A549 (cell line): Measurements from ENCODE around the gene PDE4D. TPM values are rescaled to one million over a fixed set of nuclear protein-coding genes. Genes with fewer than 3 reads are reported as not detected.
"Not testable (repeated sequence)": the region's sequence is repeated elsewhere in the genome, so short reads cannot be mapped to it uniquely, and the experiment has no call there.

Experiments
- ATAC-seq, 2 experiments: fragments of 200-7000 bp in 1 of 2; fragments of >200 bp in 1 of 2; cut with Nextera tagmentation in 1 of 2; cut with Tn5 transposase in 1 of 2; 3 replicates each; pipeline versions ENCODE4 v1.8.0 to v1.9.1; 2018 to 2020; ENCODE audit warnings: mild to moderate bottlenecking in 1 of 2, moderate library complexity in 1 of 2
- CTCF ChIA-PET: fragments of 300-600 bp; sonication (Branson Sonifier 250); formaldehyde crosslinking; extraction: SDS; loops from one replicate; lab custom pipeline; 2021; ENCODE audit warnings: antibody characterized with exemption, inconsistent platforms; lab: Yijun Ruan, JAX
- POLR2A ChIA-PET: fragments of 350-600 bp; formaldehyde crosslinking; extraction: SDS; loops from one replicate; lab custom pipeline; 2021; ENCODE audit warnings: antibody characterized with exemption, inconsistent platforms; lab: Yijun Ruan, JAX
- DNase-seq, 2 experiments: peaks; one replicate each; pipeline versions ENCODE4 v3.0.0 to v3.0.0-alpha.2; 2011 to 2016; ENCODE audit warnings: low read depth in 1 of 2, low spot score in 1 of 2
- FAIRE-seq: peaks from 2 replicates; lab custom pipeline; 2011; peaks lifted over from hg19 to GRCh38; lab: Jason Lieb, UNC
- H3K27ac ChIP-seq, 2 experiments: fragments of >200 bp; sonication (Bioruptor Twin); formaldehyde crosslinking; 3 replicates each; pipeline ENCODE4 v1.5.1; 2016 to 2017
- H3K4me1 ChIP-seq: fragments of >200 bp; sonication (Bioruptor Twin); formaldehyde crosslinking; 3 replicates; pipeline ENCODE4 v1.6.1; 2016
- H3K4me2 ChIP-seq: fragments of >200 bp; sonication (Bioruptor Twin); formaldehyde crosslinking; 3 replicates; pipeline ENCODE4 v1.6.1; 2016
- H3K4me3 ChIP-seq: fragments of >200 bp; sonication (Bioruptor Twin); formaldehyde crosslinking; 3 replicates; pipeline ENCODE4 v1.5.1; 2016
- H3K9me3 ChIP-seq: fragments of >200 bp; sonication (Bioruptor Twin); formaldehyde crosslinking; 3 replicates; pipeline ENCODE4 v1.6.1; 2016
- ATOH8 ChIP-seq: fragments of 250-450 bp; sonication (Bioruptor Pico); IDR thresholded peaks from 2 replicates; pipeline ENCODE4 v1.5.0; 2020; ENCODE audit warnings: low read depth, mild to moderate bottlenecking, moderate library complexity
- CEBPB ChIP-seq, 2 experiments: fragments of >200 bp in 1 of 2; sonication (Bioruptor Twin) in 1 of 2; formaldehyde crosslinking in 1 of 2; IDR thresholded peaks; 2 replicates each; pipeline ENCODE4 v1.6.1; 2012 to 2016
- CHD2 ChIP-seq: fragments of 150-350 bp; IDR thresholded peaks from 2 replicates; pipeline ENCODE4 v1.6.1; 2014; ENCODE audit warnings: low read length; ENCODE audit not compliant: partially characterized antibody
- EHF ChIP-seq: fragments of 250-450 bp; sonication (Bioruptor Pico); IDR thresholded peaks from 2 replicates; pipeline ENCODE4 v1.5.0; 2020; ENCODE audit warnings: mild to moderate bottlenecking
- ESRRA ChIP-seq: fragments of 150-350 bp; IDR thresholded peaks from 2 replicates; pipeline ENCODE4 v1.6.1; 2014; ENCODE audit warnings: mild to moderate bottlenecking, low read length, borderline replicate concordance
- FOSB ChIP-seq: fragments of 250-450 bp; sonication (Bioruptor Pico); IDR thresholded peaks from 2 replicates; pipeline ENCODE4 v1.5.0; 2020; ENCODE audit warnings: mild to moderate bottlenecking, moderate library complexity
- FOSL2 ChIP-seq, 2 experiments: fragments of 450-650 bp in 1 of 2; fragments of >200 bp in 1 of 2; sonication (Bioruptor Twin) in 1 of 2; formaldehyde crosslinking; IDR thresholded peaks; 2 replicates each; pipeline versions ENCODE4 v1.5.0 to v1.6.1; 2016 to 2020; ENCODE audit warnings: mild to moderate bottlenecking in 1 of 2, moderate library complexity in 1 of 2
- FOXS1 ChIP-seq: fragments of 250-450 bp; sonication (Bioruptor Pico); IDR thresholded peaks from 2 replicates; pipeline ENCODE4 v1.5.0; 2020; ENCODE audit warnings: mild to moderate bottlenecking, moderate library complexity
- HDAC2 ChIP-seq: fragments of 200-600 bp; sonication (generic); IDR thresholded peaks from 2 replicates; pipeline ENCODE4 v1.6.1; 2016
- HEYL ChIP-seq: fragments of 250-450 bp; sonication (Bioruptor Pico); IDR thresholded peaks from 2 replicates; pipeline ENCODE4 v1.8.0; 2021; ENCODE audit warnings: mild to moderate bottlenecking, moderate library complexity
- HOXA7 ChIP-seq: fragments of 250-450 bp; sonication (Bioruptor Pico); IDR thresholded peaks from 2 replicates; pipeline ENCODE4 v1.5.0; 2020; ENCODE audit warnings: mild to moderate bottlenecking, moderate library complexity
- HOXB13 ChIP-seq: fragments of 250-450 bp; sonication (Bioruptor Pico); IDR thresholded peaks from 2 replicates; pipeline ENCODE4 v1.5.0; 2020; ENCODE audit warnings: low read depth, mild to moderate bottlenecking, moderate library complexity
- HOXB5 ChIP-seq: fragments of 250-450 bp; sonication (Bioruptor Pico); IDR thresholded peaks from 2 replicates; pipeline ENCODE4 v1.5.0; 2020; ENCODE audit warnings: mild to moderate bottlenecking, moderate library complexity
- KDM5A ChIP-seq: fragments of 200-600 bp; sonication (generic); IDR thresholded peaks from 2 replicates; pipeline ENCODE4 v1.6.1; 2016; ENCODE audit warnings: antibody characterized with exemption, mild to moderate bottlenecking
- MAFK ChIP-seq: fragments of 450-650 bp; IDR thresholded peaks from 2 replicates; pipeline ENCODE4 v1.6.1; 2014; ENCODE audit not compliant: partially characterized antibody
- NPAS2 ChIP-seq: fragments of 250-450 bp; sonication (Bioruptor Pico); IDR thresholded peaks from 2 replicates; pipeline ENCODE4 v1.8.0; 2022; ENCODE audit warnings: mild to moderate bottlenecking, moderate library complexity, borderline replicate concordance
- NR3C1 ChIP-seq: fragments of >200 bp; sonication (Bioruptor Twin); formaldehyde crosslinking; IDR thresholded peaks from 3 replicates; pipeline ENCODE4 v1.6.1; 2017
- POLR2A ChIP-seq: IDR thresholded peaks from 2 replicates; pipeline ENCODE4 v1.6.1; 2012; ENCODE audit warnings: mild to moderate bottlenecking, low read length
- RARB ChIP-seq: fragments of 250-450 bp; sonication (Bioruptor Pico); IDR thresholded peaks from 2 replicates; pipeline ENCODE4 v1.8.0; 2021; ENCODE audit warnings: mild to moderate bottlenecking, moderate library complexity
- RCOR1 ChIP-seq: fragments of 150-350 bp; IDR thresholded peaks from 2 replicates; pipeline ENCODE4 v1.6.1; 2014; ENCODE audit warnings: antibody characterized with exemption, low read length, low read depth
- ZNF302 ChIP-seq: fragments of 250-450 bp; sonication (Bioruptor Pico); IDR thresholded peaks from 2 replicates; pipeline ENCODE4 v1.9.0; 2021; ENCODE audit warnings: inconsistent platforms, mild to moderate bottlenecking, moderate library complexity
- ZSCAN20 ChIP-seq: fragments of 250-450 bp; sonication (Bioruptor Pico); IDR thresholded peaks from 2 replicates; pipeline ENCODE4 v1.8.0; 2022; ENCODE audit warnings: mild to moderate bottlenecking, moderate library complexity
- WGBS: methylation state at CpG from one replicate; pipeline ENCODE4 v1.1.6; 2017; ENCODE audit errors: missing lambda C conversion rate; 5-methylcytosine and 5-hydroxymethylcytosine counted together
- polyA plus RNA-seq, 4 experiments: library from polyadenylated mRNA; depleted of rRNA in 3 of 4; stranded (reverse); fragments of >200 nt; fragmentation: RNase III in 1 of 4; extraction: RNeasy Plus Mini Kit Qiagen cat#74134 plus additional on column Dnase treatment in 1 of 4; gene quantifications; 2 replicates in 3 of 4; 3 replicates in 1 of 4; pipeline ENCODE4 v1.2.3, GENCODE V29; 2011 to 2017
- TF ChIP-seq, protein P1 (sequence below): IDR thresholded peaks from 2 replicates; pipeline ENCODE4 v1.6.1; 2012
- TF ChIP-seq, protein P2 (sequence below): fragments of 250-450 bp; sonication (Bioruptor Pico); IDR thresholded peaks from 2 replicates; pipeline ENCODE4 v1.5.0; 2021; ENCODE audit warnings: mild to moderate bottlenecking, moderate library complexity, borderline replicate concordance

Gene PDE4D
- polyA plus RNA-seq, 2 of the 4 experiments (the other 2 are of a cell fraction), result 74.0 to 213 TPM

GRCh38 chr5:59467969-59468368 lies 425.6 kb downstream of the PDE4D start:
- CTCF ChIA-PET, result no interaction called here
- POLR2A ChIA-PET, result interaction anchor here (0.5 kb wide), 1 partner anchor 21 kb away, joined by 3 read pairs; no protein-coding TSS in a partner anchor
- Histone ChIP-seq H3K27ac (no peak overlapping the region), H3K4me2 (no peak overlapping the region), H3K4me3 (no peak overlapping the region), H3K4me1 (peaks cover 84% of the 10 kb centered on the region), H3K9me3 (no peaks in the 10 kb centered on the region)
- whole genome bisulfite sequencing, result 81% methylated on average over 2 of the region's 2 CpGs
- ATAC-seq (no peak), DNase-seq (no peak), FAIRE-seq (no peak)
- TF ChIP-seq ESRRA, result no peak
- no peak for TF ChIP-seq NR3C1
- no peak for TF ChIP-seq POLR2A
- TF ChIP-seq, protein P1, sequence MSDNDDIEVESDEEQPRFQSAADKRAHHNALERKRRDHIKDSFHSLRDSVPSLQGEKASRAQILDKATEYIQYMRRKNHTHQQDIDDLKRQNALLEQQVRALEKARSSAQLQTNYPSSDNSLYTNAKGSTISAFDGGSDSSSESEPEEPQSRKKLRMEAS, result no peak
- TF ChIP-seq KDM5A, result no peak
- no peak for TF ChIP-seq FOSL2 (IDR thresholded peaks at IDR 0.05)
- TF ChIP-seq FOSL2 (CRISPR knock-in tag; IDR thresholded peaks at IDR 0.05), result no peak

DNA sequence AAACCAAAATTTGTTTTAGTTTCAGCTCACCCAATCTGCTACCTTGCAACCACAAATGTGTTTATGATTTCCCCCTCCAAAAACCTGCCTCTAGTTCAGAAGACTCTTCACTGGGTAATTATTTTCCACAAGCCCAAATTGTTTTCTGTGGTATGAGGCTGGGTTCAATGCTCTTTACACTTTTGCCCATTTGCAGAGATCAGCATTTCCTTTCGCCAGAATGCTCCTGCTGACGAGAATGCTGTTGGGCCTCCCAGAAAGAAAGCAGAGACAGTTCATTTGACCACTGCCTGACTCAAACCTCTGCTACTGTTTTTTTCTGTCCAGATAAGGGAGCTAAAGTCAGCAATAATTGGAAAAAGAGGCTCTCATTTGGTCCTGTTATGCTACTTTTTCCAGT lies 427.3 kb downstream of the PDE4D start:
- ChIA-PET CTCF (no interaction called here), POLR2A (no interaction called here)
- TF ChIP-seq NPAS2, result no peak
- TF ChIP-seq MAFK, result peak; percentile 11
- no peak for ATAC-seq
- H3K9me3 ChIP-seq, result no peaks in the 10 kb centered on the region
- DNase-seq, result no peak
- WGBS, result 93% methylated on average over 2 of the region's 2 CpGs
- no peak for FAIRE-seq
- peaks cover 84% of the 10 kb centered on the region for H3K4me1 ChIP-seq
- H3K4me2 ChIP-seq, result no peak overlapping the region
- no peak overlapping the region for H3K4me3 ChIP-seq
- H3K27ac ChIP-seq, result peak overlapping the region; percentile 18 to 54; a peak in 3 of 6 replicates

GRCh38 chr5:59464969-59465368 lies 428.6 kb downstream of the PDE4D start:
- ChIA-PET POLR2A (no interaction called here), CTCF (no interaction called here)
- FAIRE-seq, result peak; percentile 80
- Histone ChIP-seq H3K27ac (peak overlapping the region; percentile 65 to 78; a peak in 5 of 6 replicates), H3K9me3 (no peaks in the 10 kb centered on the region), H3K4me2 (peak overlapping the region; percentile 50), H3K4me3 (no peak overlapping the region), H3K4me1 (peaks cover 84% of the 10 kb centered on the region)
- WGBS, result 83% methylated on average over 3 of the region's 3 CpGs
- DNase-seq, result peak in 1 of 2 experiments; percentile 34
- ATAC-seq, result peak; percentile 61 to 72; a peak in 4 of 6 replicates
- TF ChIP-seq CHD2 (no peak), HDAC2 (no peak), ZSCAN20 (CRISPR knock-in tag) (no peak), RCOR1 (no peak)
- TF ChIP-seq, protein P2, sequence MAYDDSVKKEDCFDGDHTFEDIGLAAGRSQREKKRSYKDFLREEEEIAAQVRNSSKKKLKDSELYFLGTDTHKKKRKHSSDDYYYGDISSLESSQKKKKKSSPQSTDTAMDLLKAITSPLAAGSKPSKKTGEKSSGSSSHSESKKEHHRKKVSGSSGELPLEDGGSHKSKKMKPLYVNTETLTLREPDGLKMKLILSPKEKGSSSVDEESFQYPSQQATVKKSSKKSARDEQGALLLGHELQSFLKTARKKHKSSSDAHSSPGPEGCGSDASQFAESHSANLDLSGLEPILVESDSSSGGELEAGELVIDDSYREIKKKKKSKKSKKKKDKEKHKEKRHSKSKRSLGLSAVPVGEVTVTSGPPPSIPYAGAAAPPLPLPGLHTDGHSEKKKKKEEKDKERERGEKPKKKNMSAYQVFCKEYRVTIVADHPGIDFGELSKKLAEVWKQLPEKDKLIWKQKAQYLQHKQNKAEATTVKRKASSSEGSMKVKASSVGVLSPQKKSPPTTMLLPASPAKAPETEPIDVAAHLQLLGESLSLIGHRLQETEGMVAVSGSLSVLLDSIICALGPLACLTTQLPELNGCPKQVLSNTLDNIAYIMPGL, result no peak

GRCh38 chr5:59463618-59464166 lies 429.8 kb downstream of the PDE4D start:
- 20% methylated on average over 4 of the region's 4 CpGs for WGBS
- H3K9me3 ChIP-seq; ATAC-seq; DNase-seq; H3K4me3 ChIP-seq; FAIRE-seq; CTCF ChIA-PET; POLR2A ChIA-PET; TF ChIP-seq FOSL2 (IDR thresholded peaks at IDR 0.05): not testable (repeated sequence)
- H3K4me1 ChIP-seq, result peaks cover 89% of the 10 kb centered on the region
- TF ChIP-seq HOXB5 (CRISPR knock-in tag), result peak; percentile 96
- TF ChIP-seq HOXB13, result peak; percentile 95
- peak in 1 of 2 experiments; percentile 74; a peak in 3 of 4 replicates for TF ChIP-seq CEBPB (IDR thresholded peaks at IDR 0.05)
- peak; percentile 83; the same call in 1 of the 2 replicates for TF ChIP-seq HOXA7 (CRISPR knock-in tag)
- TF ChIP-seq NPAS2, result 0 out of 2 replicates have a peak, but pooled peaks have one; percentile 37
- TF ChIP-seq HEYL (CRISPR knock-in tag), result peak; percentile 97
- peak; percentile 88; the same call in 1 of the 2 replicates for TF ChIP-seq ZSCAN20 (CRISPR knock-in tag)
- peak; percentile 94 for TF ChIP-seq RARB (CRISPR knock-in tag)
- peak; percentile 63 for TF ChIP-seq FOSL2 (CRISPR knock-in tag; IDR thresholded peaks at IDR 0.05)
- peak; percentile 90 for TF ChIP-seq ATOH8 (CRISPR knock-in tag)
- TF ChIP-seq MAFK, result peak; percentile 55
- TF ChIP-seq FOXS1 (CRISPR knock-in tag), result peak; percentile 92
- peak; percentile 90 for TF ChIP-seq ZNF302
- 0 out of 2 replicates have a peak, but pooled peaks have one; percentile 34 for TF ChIP-seq FOSB (CRISPR knock-in tag)
- TF ChIP-seq EHF, result peak; percentile 93
- peak overlapping the region; percentile 70 to 78; a peak in 5 of 6 replicates for H3K27ac ChIP-seq
- peak overlapping the region; percentile 50 for H3K4me2 ChIP-seq
